HG02642 (cell line): ENCODE data around the gene LRP1B.
"Not testable (repeated sequence)": the region's sequence is repeated elsewhere in the genome, so short reads cannot be mapped to it uniquely, and the experiment has no call there.

Experiments
- ATAC-seq: cut with Tn5 transposase; IDR thresholded peaks from one replicate; pipeline ENCODE4 v1.9.1; 2021; ENCODE audit warnings: mild to moderate bottlenecking; ENCODE audit not compliant: unreplicated experiment, poor library complexity

Gene LRP1B

GRCh38 chr2:142112757-142113221 is 18.0 kb downstream of the LRP1B start:
- ATAC-seq = no peak

- ATAC-seq = no peak
These were observed 26.6 kb downstream of the LRP1B start for GRCh38 chr2:142104134-142104758.

DNA sequence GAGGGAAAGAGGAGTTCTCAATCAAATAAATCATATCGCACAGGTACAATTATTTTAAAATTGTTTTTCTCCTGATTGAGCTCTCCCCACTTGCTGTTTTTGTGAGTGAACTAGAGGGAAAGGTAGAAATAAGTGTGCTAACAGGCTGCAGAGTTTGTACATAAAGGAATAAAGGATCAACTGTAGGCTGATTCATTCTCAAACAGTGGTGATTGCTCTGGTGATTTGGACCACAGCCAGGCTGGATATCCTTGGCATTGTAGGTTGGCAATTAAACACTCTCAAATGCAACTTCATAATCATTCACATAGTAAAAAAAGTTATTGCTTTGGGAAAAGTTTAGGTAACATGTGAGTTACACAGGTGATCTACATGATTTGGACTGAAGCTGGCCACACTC is 29.8 kb downstream of the LRP1B start:
- no peak for ATAC-seq

DNA sequence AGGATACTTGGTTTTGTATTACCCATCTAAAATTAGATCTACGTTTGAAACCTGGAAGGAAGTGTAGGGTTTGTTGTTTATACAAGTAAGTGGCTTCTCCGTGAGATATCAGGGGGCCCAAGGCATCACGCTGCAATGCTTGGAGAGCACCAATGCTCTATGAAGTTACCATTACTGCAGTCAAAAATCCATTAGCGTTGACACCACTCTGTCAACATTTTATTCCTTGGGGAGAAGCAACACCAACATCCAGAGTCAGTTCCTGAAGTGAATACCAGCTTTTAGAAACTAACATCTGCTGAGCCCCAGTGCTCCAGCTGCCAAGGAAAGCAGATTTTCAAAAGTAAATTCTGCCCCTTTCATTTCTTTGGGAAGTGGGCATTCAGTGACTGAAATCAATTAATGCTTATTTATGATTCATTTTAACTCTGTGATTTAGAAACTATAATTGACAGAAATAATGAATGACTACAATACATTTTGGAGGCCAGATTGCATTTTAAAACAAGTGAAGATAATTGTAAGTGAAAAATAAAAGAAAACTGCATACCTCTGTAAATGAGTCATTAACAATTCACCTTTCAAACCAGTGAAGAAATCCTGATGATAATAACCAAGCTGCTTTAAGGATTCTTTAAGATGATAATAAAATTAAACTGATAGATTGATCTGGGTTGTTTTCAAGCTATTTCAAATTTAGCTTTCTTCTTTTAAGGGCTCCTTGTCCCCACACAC is 30.5 kb downstream of the LRP1B start:
- no peak for ATAC-seq

DNA sequence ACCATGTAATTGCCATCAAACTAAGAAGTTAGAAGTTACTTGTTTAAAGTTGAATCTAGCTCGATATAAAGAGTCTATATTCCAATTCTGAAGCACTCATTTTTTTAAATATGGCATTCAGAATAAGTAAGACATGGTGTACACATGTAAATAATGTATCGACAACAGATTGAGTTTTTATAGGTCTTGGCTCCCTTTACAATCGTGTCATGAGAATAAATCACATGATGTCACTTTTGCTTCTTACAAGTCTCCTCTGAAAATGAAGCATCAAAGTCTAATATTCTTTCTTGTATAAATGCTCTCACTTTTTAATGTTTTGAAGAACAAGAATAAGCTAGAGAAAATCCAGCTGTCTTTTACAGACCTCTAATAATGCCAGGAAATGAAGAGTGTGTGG is 33.1 kb downstream of the LRP1B start:
- no peak for ATAC-seq

- no peak for ATAC-seq
These were observed 35.2 kb downstream of the LRP1B start for GRCh38 chr2:142095647-142096046.

DNA sequence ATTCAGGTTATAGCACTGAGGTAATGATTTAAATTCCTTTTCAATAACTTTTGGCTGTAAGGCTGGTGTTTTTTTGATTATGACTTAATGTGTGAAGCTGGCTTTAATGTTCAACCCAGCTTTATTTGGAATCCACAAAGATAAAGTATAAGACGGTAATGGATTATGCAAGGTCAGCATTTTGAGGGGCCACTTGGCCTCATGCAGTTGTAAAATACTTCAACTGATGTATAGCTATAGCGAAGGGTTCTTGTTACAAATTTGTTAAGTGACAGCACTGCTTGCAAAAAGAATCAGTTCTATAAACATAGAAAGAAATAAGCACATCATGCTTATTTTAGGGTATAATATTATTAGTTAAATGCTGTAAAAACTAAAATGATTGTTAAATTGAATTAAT is 36.6 kb downstream of the LRP1B start:
- no peak for ATAC-seq

DNA sequence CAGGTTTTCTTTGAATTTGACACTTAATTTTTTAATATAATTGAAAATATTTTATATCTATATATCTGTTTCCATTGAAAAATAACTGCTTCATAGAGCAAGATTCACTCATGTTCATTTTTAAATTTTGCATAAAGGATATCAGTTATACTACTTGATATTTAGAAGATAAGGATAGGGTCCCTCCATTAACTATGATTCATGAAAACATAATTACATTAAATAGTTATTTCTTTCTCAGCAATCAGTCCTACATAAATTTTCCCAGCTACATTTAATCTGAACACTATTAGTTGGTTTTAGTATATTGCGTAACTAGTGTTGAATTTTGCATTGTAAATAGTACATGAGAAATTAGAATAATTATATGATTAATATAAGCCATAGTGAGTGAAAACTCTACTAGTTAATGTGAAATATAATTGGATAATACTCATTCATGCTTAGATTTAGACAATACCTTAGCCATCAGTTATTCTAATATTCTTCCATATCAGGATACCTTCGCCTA is 42.7 kb downstream of the LRP1B start:
- no peak for ATAC-seq

DNA sequence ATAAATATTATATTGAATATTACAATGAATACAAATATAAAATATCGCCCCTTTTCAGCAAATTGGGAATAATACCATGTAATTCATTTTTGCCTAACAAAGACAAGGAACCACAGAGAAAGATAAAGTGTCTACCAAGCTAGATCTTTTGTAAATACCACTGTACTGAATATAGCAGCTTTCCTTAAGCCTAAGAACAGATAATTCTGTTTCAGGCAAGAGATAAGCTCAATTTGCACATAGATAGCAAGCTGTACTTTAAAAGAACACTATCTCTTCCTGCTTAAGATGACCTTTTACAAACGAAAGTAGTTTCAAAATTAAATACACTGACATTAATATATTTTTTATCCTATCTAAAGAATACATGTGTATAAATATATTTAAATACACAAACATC is 43.2 kb downstream of the LRP1B start:
- not testable (repeated sequence) for ATAC-seq

DNA sequence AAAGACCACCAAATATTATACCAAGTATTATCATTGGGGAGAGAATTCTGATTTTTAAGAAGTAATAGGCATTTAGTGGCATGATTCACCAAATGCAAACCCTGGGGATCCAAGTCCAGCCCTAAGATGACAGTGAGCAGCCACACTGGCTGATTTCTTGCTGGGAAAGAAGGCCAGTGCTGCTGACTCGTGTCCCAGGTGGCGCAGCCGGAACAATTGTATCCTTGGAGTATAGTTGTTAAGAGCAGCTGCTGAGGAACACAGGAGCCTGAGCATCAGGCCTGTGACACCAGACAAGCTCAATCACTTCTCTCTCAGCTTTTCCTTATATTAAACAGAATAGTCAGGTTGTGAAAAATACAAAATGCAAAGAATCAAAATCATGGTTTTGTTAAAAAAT is 48.4 kb downstream of the LRP1B start:
- no peak for ATAC-seq

- no peak for ATAC-seq
These were observed 54.5 kb downstream of the LRP1B start for GRCh38 chr2:142076317-142076716.

GRCh38 chr2:142075826-142076225 is 55.0 kb downstream of the LRP1B start:
- ATAC-seq = no peak

- ATAC-seq = no peak
These were observed 61.4 kb downstream of the LRP1B start for GRCh38 chr2:142069251-142069888.

DNA sequence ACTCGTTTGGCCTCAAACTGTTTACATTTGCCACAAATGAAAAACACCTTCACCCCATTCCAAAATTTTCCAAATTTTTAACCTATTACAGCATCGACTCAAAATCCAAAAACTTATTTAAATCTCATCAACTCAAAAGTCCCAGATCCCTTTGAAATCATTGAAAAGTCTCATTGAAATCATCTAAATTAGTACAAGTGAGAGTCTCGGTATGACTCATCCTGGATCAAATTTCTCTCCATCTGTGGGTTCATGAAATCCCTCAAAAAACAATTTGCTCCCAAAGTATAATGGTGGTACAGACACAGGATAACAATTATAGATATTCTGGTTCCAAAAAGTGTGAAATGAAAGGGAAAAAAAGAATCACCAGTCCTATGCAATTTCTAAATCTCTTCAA is 65.1 kb downstream of the LRP1B start:
- no peak for ATAC-seq

DNA sequence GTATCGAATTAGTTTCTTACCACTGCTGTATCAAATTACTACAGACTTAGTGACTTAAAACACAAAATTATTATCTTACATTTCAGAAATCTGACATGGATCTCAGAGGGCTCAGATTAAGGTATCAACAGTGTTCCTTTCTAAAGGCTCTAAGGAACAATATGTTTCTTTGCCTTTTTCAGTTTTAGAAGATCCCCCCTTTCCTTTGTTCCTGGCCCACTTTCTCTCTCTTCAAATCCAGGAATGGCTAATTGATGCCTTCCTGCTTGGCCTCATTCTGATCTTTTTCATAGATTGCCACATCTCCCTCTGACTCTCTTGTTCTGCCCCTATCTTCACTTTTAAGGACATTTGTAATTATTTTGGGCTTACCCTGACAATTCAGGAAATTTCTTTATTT is 65.7 kb downstream of the LRP1B start:
- ATAC-seq = no peak

- no peak for ATAC-seq
These were observed 69.1 kb downstream of the LRP1B start for GRCh38 chr2:142061733-142062132.

- no peak for ATAC-seq
These were observed 72.7 kb downstream of the LRP1B start for GRCh38 chr2:142058149-142058548.

DNA sequence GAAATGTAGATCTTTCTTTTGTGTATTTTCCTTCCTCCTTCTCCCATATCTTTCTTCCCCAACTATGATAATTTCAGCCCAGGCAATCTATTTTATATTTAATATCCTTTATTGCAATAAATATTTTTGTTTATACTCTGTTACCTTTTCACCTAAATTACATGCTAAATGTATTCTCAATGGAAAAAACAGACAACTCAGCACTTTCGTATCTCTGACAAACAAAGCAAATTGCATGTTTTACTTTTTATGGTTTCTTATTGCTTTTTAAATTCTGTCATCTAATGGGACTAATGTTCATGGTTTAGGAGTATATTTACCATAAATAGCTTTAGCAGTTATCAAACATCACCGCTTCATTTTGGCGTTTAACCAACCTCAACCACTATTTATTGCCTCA is 74.0 kb downstream of the LRP1B start:
- no peak for ATAC-seq

GRCh38 chr2:142052220-142052863 is 78.5 kb downstream of the LRP1B start:
- no peak for ATAC-seq

DNA sequence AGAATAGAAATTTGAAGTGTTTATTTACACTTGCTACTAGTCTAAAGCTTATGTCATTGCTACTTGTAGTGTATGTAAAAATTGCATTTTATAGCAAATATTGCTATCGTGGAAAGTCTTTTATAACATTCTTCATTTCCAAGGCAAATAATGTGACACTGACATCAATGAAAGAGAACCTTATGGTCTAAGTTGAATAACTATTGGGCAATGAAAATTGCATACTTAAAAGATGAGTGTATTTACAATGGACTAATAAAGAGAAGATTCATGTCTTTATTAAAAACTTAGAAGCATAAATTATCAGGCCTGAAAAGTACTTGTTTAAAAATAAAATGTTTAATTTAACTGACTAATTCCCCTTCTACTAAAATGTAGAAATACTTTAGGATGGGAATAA is 82.2 kb downstream of the LRP1B start:
- no peak for ATAC-seq

DNA sequence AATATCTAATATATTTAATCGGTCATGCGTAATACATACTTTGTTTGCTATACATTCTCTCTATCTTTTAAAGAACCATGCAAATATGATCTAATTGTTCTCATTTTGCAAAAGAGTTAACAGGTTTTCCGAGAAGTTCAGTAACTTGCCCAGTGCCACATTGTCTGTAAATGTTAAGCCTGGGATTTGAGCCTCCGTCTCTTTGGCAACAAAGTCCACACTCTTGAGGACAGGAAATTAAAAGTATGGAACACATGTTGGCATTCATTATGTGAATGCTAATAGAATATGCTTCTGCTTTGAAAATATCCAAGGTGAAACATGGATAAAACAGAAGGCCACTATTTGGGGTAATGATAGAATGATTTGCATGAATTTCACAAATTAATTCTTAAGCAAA is 85.2 kb downstream of the LRP1B start:
- no peak for ATAC-seq
